Effector memory CD8-positive, alpha-beta T cell (primary cell): Measurements from ENCODE around the gene ZKSCAN7.

ENCODE experiments used
- ATAC-seq: fragments of 150-1000 bp; cut with Tn5 transposase; replicated peaks from 2 replicates; pipeline ENCODE4 v1.10.0; 2021; ENCODE audit warnings: mild to moderate bottlenecking, moderate library complexity
- DNase-seq, 3 experiments: peaks; one replicate each; pipeline ENCODE4 v3.0.0; 2021
- H3K27ac Mint-ChIP-seq, 2 donors: one replicate each; pipeline ENCODE4 v1.8.0; 2022; ENCODE audit warnings: mild to moderate bottlenecking in 2 of 2, mixed read lengths in 2 of 2, moderate library complexity in 2 of 2
- H3K27me3 Mint-ChIP-seq, 2 donors: one replicate each; pipeline ENCODE4 v1.8.0; 2022; ENCODE audit warnings: mixed read lengths in 2 of 2
- H3K36me3 Mint-ChIP-seq: one replicate; pipeline ENCODE4 v1.8.0; 2022; ENCODE audit warnings: mild to moderate bottlenecking, moderate library complexity, mixed read lengths; ENCODE audit not compliant: insufficient read depth
- H3K4me1 Mint-ChIP-seq, 2 donors: one replicate each; pipeline ENCODE4 v1.8.0; 2022; ENCODE audit warnings: low read depth in 2 of 2, mixed read lengths in 2 of 2
- H3K4me3 Mint-ChIP-seq, 2 donors: one replicate each; pipeline ENCODE4 v1.8.0; 2022; ENCODE audit warnings: mild to moderate bottlenecking in 2 of 2, mixed read lengths in 2 of 2, moderate library complexity in 2 of 2
- H3K9me3 Mint-ChIP-seq, 2 donors: one replicate each; pipeline ENCODE4 v1.8.0; 2022; ENCODE audit warnings: mixed read lengths in 2 of 2
- total RNA-seq, 9 experiments: gene quantifications; one replicate each; lab custom pipeline; 2026; lab: John Stamatoyannopoulos, UW

ZKSCAN7 gene
- 0.67 to 8.0 (median 5.2) reads per million in 9 experiments for total RNA-seq

DNA sequence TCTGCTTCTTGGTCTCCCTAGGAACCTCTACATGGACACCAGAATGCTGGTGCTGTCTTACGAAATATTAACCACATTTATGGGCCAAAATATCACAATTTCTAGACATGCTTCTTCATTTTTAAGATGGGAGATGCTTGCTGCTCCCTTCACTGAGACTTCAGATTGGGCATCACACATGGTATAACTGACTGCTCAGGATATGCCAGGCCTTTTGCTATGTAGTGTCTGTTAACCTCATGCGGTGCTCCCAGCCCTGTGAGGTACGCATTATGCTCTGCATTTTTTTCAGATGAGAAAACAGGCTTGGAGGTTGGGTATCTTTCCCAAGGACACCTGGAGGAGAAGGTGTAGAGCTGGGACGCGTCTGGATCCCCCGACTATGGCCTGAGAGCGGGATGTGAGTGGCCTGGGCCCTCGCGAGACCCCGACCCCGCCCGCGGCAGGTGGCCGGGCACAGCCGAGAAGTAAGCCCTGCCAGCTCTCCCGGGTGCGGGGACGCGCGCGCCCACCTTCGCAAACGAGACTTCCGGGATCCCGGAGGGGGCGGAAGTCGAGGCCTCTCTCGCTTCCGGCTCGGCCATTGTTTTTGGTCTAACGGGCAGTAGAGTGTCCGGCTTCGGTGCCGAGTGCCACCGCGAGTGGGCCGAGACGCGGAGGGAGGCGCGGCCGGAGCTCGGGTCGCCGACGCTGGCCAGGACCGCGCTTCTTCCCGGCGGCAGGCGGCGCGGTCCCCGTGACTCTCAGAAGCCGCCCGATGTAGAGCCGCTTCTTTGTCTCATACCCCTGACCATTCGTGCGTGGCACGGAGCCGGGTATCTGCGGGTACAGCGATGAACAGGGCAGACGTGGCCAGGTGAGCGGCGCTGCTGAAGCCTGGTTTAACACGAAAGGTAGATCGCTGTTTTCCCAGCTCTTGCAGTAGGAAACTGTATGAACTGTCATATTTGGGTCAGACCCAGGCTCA, at the start of gene ZKSCAN7:
Gene ZKSCAN7 (plus strand): TSS at position 568 of the 967 bp plus-strand sequence. CDS start 1,855 bp downstream, outside the sequence.
- Mint-ChIP-seq H3K36me3 (peaks cover 4% of the 10 kb centered on the region), H3K27ac (peak within 1 kb of the TSS; percentile 76 to 90), H3K4me1 (peaks cover 14 to 18% of the 10 kb centered on the region in 2 donors), H3K4me3 (peak within 1 kb of the TSS; percentile 88 to 90), H3K27me3 (peaks cover 11 to 14% of the 10 kb centered on the region in 2 donors), H3K9me3 (peaks cover 0 to 2% of the 10 kb centered on the region in 2 donors)
- DNase-seq (peak; percentile 16 to 34 (median 26)), ATAC-seq (peak; percentile 75)

GRCh38 chr3:44506556-44506955, 48.4 kb upstream of the ZKSCAN7 start:
- H3K36me3 Mint-ChIP-seq, result peaks cover 18% of the 10 kb centered on the region
- no peak overlapping the region for H3K27ac Mint-ChIP-seq
- peaks cover 2 to 14% of the 10 kb centered on the region in 2 donors for H3K9me3 Mint-ChIP-seq
- H3K4me3 Mint-ChIP-seq, result no peak overlapping the region
- no peaks in the 10 kb centered on the region for H3K27me3 Mint-ChIP-seq
- ATAC-seq (no peak), DNase-seq (no peak)
- H3K4me1 Mint-ChIP-seq, result peaks cover 20 to 36% of the 10 kb centered on the region in 2 donors

GRCh38 chr3:44506961-44507360, 48.0 kb upstream of the ZKSCAN7 start:
- DNase-seq (no peak), ATAC-seq (no peak)
- Mint-ChIP-seq H3K27me3 (no peaks in the 10 kb centered on the region), H3K9me3 (peaks cover 0 to 10% of the 10 kb centered on the region in 2 donors), H3K4me1 (peaks cover 23 to 36% of the 10 kb centered on the region in 2 donors), H3K27ac (peak overlapping the region in 1 of 2 donors; percentile 52), H3K4me3 (no peak overlapping the region), H3K36me3 (peaks cover 18% of the 10 kb centered on the region)

DNA sequence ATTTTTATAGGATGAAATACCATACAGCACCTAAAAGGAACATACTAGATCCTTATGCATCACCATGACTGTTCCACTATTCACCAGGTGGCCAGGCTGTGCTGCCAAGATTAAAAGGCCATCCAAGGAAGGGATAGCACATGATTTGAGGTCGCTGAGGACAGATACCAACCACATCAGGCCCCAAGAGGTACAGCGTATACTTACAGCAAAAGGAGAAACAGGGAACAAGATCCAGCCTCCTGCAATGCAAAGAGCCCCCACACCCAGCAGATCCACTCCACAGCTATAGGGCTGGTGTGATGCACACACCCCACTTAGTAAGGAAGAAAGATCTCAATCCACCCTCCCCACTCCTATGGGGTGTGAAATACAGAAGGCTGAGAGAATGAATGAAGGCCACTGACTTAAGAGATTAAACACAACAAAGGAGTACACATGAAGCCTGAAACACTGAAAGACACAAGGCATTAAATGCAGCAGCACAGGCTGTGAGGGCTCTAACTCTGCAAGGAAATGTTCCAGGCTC, 45.5 kb upstream of the ZKSCAN7 start:
- peak overlapping the region; percentile 93 to 96 for H3K4me3 Mint-ChIP-seq
- no peaks in the 10 kb centered on the region for H3K27me3 Mint-ChIP-seq
- ATAC-seq (no peak), DNase-seq (no peak)
- H3K4me1 Mint-ChIP-seq, result peaks cover 21 to 32% of the 10 kb centered on the region in 2 donors
- H3K9me3 Mint-ChIP-seq, result no peaks in the 10 kb centered on the region
- H3K36me3 Mint-ChIP-seq, result peaks cover 18% of the 10 kb centered on the region
- peak overlapping the region; percentile 95 to 98 for H3K27ac Mint-ChIP-seq

DNA sequence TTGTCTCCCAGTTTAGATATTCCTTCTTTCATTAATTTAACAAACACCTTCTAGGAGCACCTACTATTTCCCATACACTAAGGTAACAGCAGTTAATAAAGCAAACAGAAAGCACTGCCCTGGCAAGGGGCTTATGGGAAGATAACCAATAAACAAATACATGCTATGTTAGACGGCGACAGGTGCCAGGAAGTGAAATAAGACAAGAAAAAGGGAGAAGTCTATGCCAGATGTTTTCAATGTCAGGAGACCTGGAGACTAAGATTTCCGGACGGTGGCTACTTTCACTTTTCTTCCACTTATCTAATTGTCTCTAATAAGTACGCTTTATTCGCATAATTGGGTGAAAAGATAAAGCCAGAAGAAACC, 45.0 kb upstream of the ZKSCAN7 start:
- ATAC-seq, result peak; percentile 32

DNA sequence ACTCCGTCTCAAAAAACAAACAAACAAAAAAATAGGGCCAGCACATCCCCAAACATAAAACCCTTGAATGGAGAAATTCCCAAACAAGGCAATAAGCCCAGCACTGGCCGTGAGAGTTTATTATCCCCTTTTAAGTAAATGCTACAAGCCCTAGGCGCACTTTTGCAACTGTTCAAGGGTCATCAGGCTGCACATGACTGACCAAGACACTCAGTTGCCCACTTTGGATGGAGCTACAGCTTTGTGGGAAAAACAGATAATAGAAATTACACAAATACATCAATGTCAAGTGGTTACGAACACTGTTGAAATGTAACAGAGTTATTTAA, 43.8 kb upstream of the ZKSCAN7 start:
- no peaks in the 10 kb centered on the region for H3K27me3 Mint-ChIP-seq
- ATAC-seq (no peak), DNase-seq (no peak)
- peaks cover 21 to 28% of the 10 kb centered on the region in 2 donors for H3K4me1 Mint-ChIP-seq
- peaks cover 18% of the 10 kb centered on the region for H3K36me3 Mint-ChIP-seq
- no peaks in the 10 kb centered on the region for H3K9me3 Mint-ChIP-seq
- H3K4me3 Mint-ChIP-seq, result peak overlapping the region; percentile 93 to 96
- peak overlapping the region; percentile 95 to 98 for H3K27ac Mint-ChIP-seq

More for the DNA sequence above, 45.0 kb upstream of the ZKSCAN7 start:
- peak overlapping the region; percentile 93 to 96 for H3K4me3 Mint-ChIP-seq
- H3K27ac Mint-ChIP-seq, result peak overlapping the region; percentile 95 to 98
- H3K27me3 Mint-ChIP-seq, result no peaks in the 10 kb centered on the region
- H3K4me1 Mint-ChIP-seq, result peaks cover 21 to 32% of the 10 kb centered on the region in 2 donors
- H3K36me3 Mint-ChIP-seq, result peaks cover 18% of the 10 kb centered on the region
- no peaks in the 10 kb centered on the region for H3K9me3 Mint-ChIP-seq
- DNase-seq, result peak in 1 of 3 experiments; percentile 3

- Mint-ChIP-seq H3K27me3 (peaks cover 6 to 7% of the 10 kb centered on the region in 2 donors), H3K4me1 (peaks cover 15 to 16% of the 10 kb centered on the region in 2 donors), H3K9me3 (no peaks in the 10 kb centered on the region), H3K4me3 (no peak overlapping the region), H3K27ac (no peak overlapping the region), H3K36me3 (peaks cover 18% of the 10 kb centered on the region)
- no peak for ATAC-seq
- no peak for DNase-seq
These were observed 41.5 kb upstream of the ZKSCAN7 start for GRCh38 chr3:44513513-44513912.

- Mint-ChIP-seq H3K27ac (no peak overlapping the region), H3K27me3 (peaks cover 28 to 34% of the 10 kb centered on the region in 2 donors), H3K9me3 (no peaks in the 10 kb centered on the region), H3K4me1 (peaks cover 0 to 8% of the 10 kb centered on the region in 2 donors), H3K36me3 (peaks cover 1% of the 10 kb centered on the region), H3K4me3 (no peak overlapping the region)
- DNase-seq (no peak), ATAC-seq (no peak)
These were observed 38.8 kb upstream of the ZKSCAN7 start for GRCh38 chr3:44516230-44516629.

DNA sequence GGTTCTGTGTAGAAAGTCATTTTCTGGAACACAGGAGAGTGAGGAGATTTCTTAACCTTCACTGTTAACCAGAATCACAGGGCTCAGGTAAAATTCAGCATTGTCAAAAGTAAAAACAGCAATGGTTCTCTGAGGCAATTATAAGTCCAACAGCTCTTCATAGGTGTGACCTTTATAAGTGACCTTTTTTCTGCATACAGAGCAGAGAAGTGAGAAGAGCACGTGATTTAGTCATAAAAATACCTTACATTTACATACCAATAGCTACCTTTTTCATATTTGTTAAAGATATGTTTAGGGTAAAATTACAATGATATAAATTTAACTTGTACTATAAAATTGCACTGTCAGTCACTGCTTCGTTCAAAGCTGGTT, 36.2 kb upstream of the ZKSCAN7 start:
- no peaks in the 10 kb centered on the region for H3K36me3 Mint-ChIP-seq
- peaks cover 46 to 55% of the 10 kb centered on the region in 2 donors for H3K27me3 Mint-ChIP-seq
- DNase-seq, result no peak
- H3K4me3 Mint-ChIP-seq, result no peak overlapping the region
- no peaks in the 10 kb centered on the region for H3K9me3 Mint-ChIP-seq
- no peak overlapping the region for H3K27ac Mint-ChIP-seq
- H3K4me1 Mint-ChIP-seq, result peaks cover 0 to 3% of the 10 kb centered on the region in 2 donors
- ATAC-seq, result no peak

DNA sequence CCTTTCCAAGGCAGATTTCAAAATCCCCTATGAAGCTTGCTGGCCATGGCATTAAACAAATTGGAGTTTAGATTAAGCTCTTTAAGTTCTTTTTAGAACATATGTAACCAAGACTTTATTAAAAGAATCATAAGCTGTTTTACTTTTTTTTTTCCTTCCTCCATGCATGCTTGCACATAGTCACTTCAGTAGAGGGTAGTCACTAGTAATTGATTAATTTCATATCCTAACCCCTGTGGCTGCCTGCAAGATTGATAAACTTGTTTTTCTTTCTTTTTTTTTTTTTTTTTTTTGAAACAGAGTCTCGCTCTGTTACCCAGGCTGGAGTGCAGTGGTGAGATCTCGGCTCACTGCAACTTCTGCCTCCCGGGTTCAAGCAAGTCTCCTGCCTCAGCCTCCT, 33.3 kb upstream of the ZKSCAN7 start:
- Mint-ChIP-seq H3K9me3 (no peaks in the 10 kb centered on the region), H3K27me3 (peaks cover 72 to 84% of the 10 kb centered on the region in 2 donors), H3K4me1 (peaks cover 0 to 3% of the 10 kb centered on the region in 2 donors), H3K4me3 (no peak overlapping the region), H3K27ac (no peak overlapping the region), H3K36me3 (no peaks in the 10 kb centered on the region)
- ATAC-seq (no peak), DNase-seq (no peak)

GRCh38 chr3:44522494-44522933, 32.5 kb upstream of the ZKSCAN7 start:
- DNase-seq (no peak), ATAC-seq (no peak)
- peaks cover 72 to 92% of the 10 kb centered on the region in 2 donors for H3K27me3 Mint-ChIP-seq
- H3K4me3 Mint-ChIP-seq, result no peak overlapping the region
- H3K9me3 Mint-ChIP-seq, result no peaks in the 10 kb centered on the region
- peaks cover 0 to 3% of the 10 kb centered on the region in 2 donors for H3K4me1 Mint-ChIP-seq
- no peak overlapping the region for H3K27ac Mint-ChIP-seq
- no peaks in the 10 kb centered on the region for H3K36me3 Mint-ChIP-seq

- no peaks in the 10 kb centered on the region for H3K36me3 Mint-ChIP-seq
- peaks cover 59 to 86% of the 10 kb centered on the region in 2 donors for H3K27me3 Mint-ChIP-seq
- no peak overlapping the region for H3K4me3 Mint-ChIP-seq
- DNase-seq (no peak), ATAC-seq (no peak)
- H3K4me1 Mint-ChIP-seq, result no peaks in the 10 kb centered on the region
- H3K9me3 Mint-ChIP-seq, result no peaks in the 10 kb centered on the region
- no peak overlapping the region for H3K27ac Mint-ChIP-seq
These were observed 29.9 kb upstream of the ZKSCAN7 start for GRCh38 chr3:44525060-44525459.

DNA sequence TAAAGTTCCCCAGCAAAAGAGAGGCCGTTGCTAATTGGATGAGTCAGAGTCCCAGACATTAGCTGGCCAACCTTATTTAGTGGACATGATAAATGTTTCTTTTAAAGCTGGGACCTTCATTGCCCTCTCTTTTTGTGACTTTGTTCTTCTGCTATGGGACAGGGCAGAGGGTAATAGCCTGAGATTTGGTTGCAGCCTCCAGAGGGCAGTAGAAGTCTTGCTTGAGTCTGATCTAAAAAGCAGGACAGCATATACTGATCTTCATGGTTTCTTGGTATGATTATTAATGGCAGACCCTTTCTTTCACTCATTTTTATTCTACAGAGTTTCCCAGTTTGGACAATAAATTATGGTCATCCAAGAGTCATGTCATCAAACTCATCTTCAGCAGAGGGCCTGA, 25.1 kb upstream of the ZKSCAN7 start:
- DNase-seq, result no peak
- Mint-ChIP-seq H3K36me3 (no peaks in the 10 kb centered on the region), H3K4me1 (peaks cover 0 to 3% of the 10 kb centered on the region in 2 donors), H3K27ac (no peak overlapping the region), H3K4me3 (no peak overlapping the region), H3K9me3 (no peaks in the 10 kb centered on the region), H3K27me3 (peaks cover 29 to 51% of the 10 kb centered on the region in 2 donors)
- no peak for ATAC-seq
